Endothelial cell (in vitro differentiated cells): ENCODE results near the gene PDE11A. TPM values are rescaled to one million over a fixed set of nuclear protein-coding genes. Genes with fewer than 3 reads are reported as not detected.

Experiments used
- DNase-seq: peaks from one replicate; pipeline ENCODE4 v3.0.0; 2021; ENCODE audit warnings: low spot score
- H3K27ac Mint-ChIP-seq: one replicate; pipeline ENCODE4 v1.8.0; 2021; ENCODE audit warnings: mixed read lengths, inconsistent platforms; ENCODE audit not compliant: unreplicated experiment
- H3K27me3 Mint-ChIP-seq: one replicate; pipeline ENCODE4 v1.8.0; 2021; ENCODE audit warnings: mild to moderate bottlenecking, moderate library complexity, mixed read lengths, inconsistent platforms; ENCODE audit not compliant: unreplicated experiment
- H3K36me3 Mint-ChIP-seq: one replicate; pipeline ENCODE4 v1.8.0; 2021; ENCODE audit warnings: mild to moderate bottlenecking, low read depth, mixed read lengths, inconsistent platforms; ENCODE audit not compliant: unreplicated experiment
- H3K4me1 Mint-ChIP-seq: one replicate; pipeline ENCODE4 v1.8.0; 2021; ENCODE audit warnings: mild to moderate bottlenecking, mixed read lengths, inconsistent platforms; ENCODE audit not compliant: unreplicated experiment
- H3K4me3 Mint-ChIP-seq: one replicate; pipeline ENCODE4 v1.8.0; 2021; ENCODE audit warnings: mild to moderate bottlenecking, mixed read lengths, inconsistent platforms; ENCODE audit not compliant: unreplicated experiment
- H3K9me3 Mint-ChIP-seq: one replicate; pipeline ENCODE4 v1.8.0; 2021; ENCODE audit warnings: mixed read lengths, inconsistent platforms; ENCODE audit not compliant: unreplicated experiment
- CTCF ChIP-seq: fragments of 200-600 bp; sonication (generic); IDR thresholded peaks from one replicate; pipeline ENCODE4 v1.5.0; 2021; ENCODE audit warnings: antibody characterized with exemption; ENCODE audit not compliant: unreplicated experiment
- total RNA-seq: library from RNA; stranded (reverse); fragmentation: NEBNext Ultra II Directional; extraction: Animal tissue kit (Norgen Biotek cat#: 25700); gene quantifications from one replicate; pipeline ENCODE4 v1.2.1, GENCODE V29; 2021; ENCODE audit not compliant: unreplicated experiment

The PDE11A gene
- total RNA-seq, 1 donor from 2014 or later: 1.7 TPM

GRCh38 chr2:177636672-177637071 lies 435.9 kb downstream of the PDE11A start:
- peaks cover 59% of the 10 kb centered on the region for H3K4me1 Mint-ChIP-seq
- peaks cover 5% of the 10 kb centered on the region for H3K36me3 Mint-ChIP-seq
- H3K27ac Mint-ChIP-seq: no peak overlapping the region
- TF ChIP-seq CTCF: no peak
- H3K4me3 Mint-ChIP-seq: no peak overlapping the region
- H3K9me3 Mint-ChIP-seq: no peaks in the 10 kb centered on the region
- no peak for DNase-seq
- H3K27me3 Mint-ChIP-seq: peaks cover 3% of the 10 kb centered on the region

GRCh38 chr2:177635696-177636095 lies 436.9 kb downstream of the PDE11A start:
- no peak overlapping the region for H3K27ac Mint-ChIP-seq
- peaks cover 54% of the 10 kb centered on the region for H3K4me1 Mint-ChIP-seq
- no peak overlapping the region for H3K4me3 Mint-ChIP-seq
- no peaks in the 10 kb centered on the region for H3K36me3 Mint-ChIP-seq
- no peak for TF ChIP-seq CTCF
- no peaks in the 10 kb centered on the region for H3K9me3 Mint-ChIP-seq
- no peak for DNase-seq
- H3K27me3 Mint-ChIP-seq: no peaks in the 10 kb centered on the region

- no peaks in the 10 kb centered on the region for H3K36me3 Mint-ChIP-seq
- TF ChIP-seq CTCF: no peak
- no peaks in the 10 kb centered on the region for H3K9me3 Mint-ChIP-seq
- peak overlapping the region; percentile 38 for H3K27ac Mint-ChIP-seq
- DNase-seq: no peak
- no peaks in the 10 kb centered on the region for H3K27me3 Mint-ChIP-seq
- no peak overlapping the region for H3K4me3 Mint-ChIP-seq
- peaks cover 49% of the 10 kb centered on the region for H3K4me1 Mint-ChIP-seq
Measured at GRCh38 chr2:177633910-177634294, 438.7 kb downstream of the PDE11A start.

GRCh38 chr2:177633111-177633510 lies 439.5 kb downstream of the PDE11A start:
- DNase-seq: no peak
- TF ChIP-seq CTCF: no peak
- Mint-ChIP-seq H3K36me3 (no peaks in the 10 kb centered on the region), H3K27me3 (no peaks in the 10 kb centered on the region), H3K27ac (no peak overlapping the region), H3K9me3 (no peaks in the 10 kb centered on the region), H3K4me3 (no peak overlapping the region), H3K4me1 (peaks cover 43% of the 10 kb centered on the region)

GRCh38 chr2:177631680-177632079 lies 440.9 kb downstream of the PDE11A start:
- Mint-ChIP-seq H3K4me1 (peaks cover 33% of the 10 kb centered on the region), H3K27ac (no peak overlapping the region), H3K36me3 (no peaks in the 10 kb centered on the region), H3K27me3 (peaks cover 2% of the 10 kb centered on the region), H3K4me3 (no peak overlapping the region), H3K9me3 (no peaks in the 10 kb centered on the region)
- no peak for TF ChIP-seq CTCF
- no peak for DNase-seq
